ENCODE data around the gene ANKRD26. TPM values are rescaled to one million over a fixed set of nuclear protein-coding genes. Genes with fewer than 3 reads are reported as not detected.

Gene ANKRD26
- total and polyA plus RNA-seq, 9 of the 15 experiments (the other 6 are each of a cell fraction or from before 2014, with no cell fraction given), result 2.3 to 12.3 (median 4.9) TPM

GRCh38 chr10:26987851-26988250 is 112.4 kb downstream of the ANKRD26 start:
- no peak overlapping the region for H2AFZ ChIP-seq (ENCODE audit: low read depth, low read length)
- no peaks in the 10 kb centered on the region for H4K20me1 ChIP-seq (replicated peaks; ENCODE audit: control insufficient read depth, insufficient read depth, low read length)
- no peaks in the 10 kb centered on the region for H3K36me3 ChIP-seq (ENCODE audit: control insufficient read depth, insufficient read depth, low read length)
- no peak for ATAC-seq
- no peaks in the 10 kb centered on the region for H3K4me1 ChIP-seq (replicated peaks in 1 of 2; ENCODE audit: control insufficient read depth in 2 of 2, insufficient read depth in 2 of 2, low read length in 2 of 2)
- H3K27me3 ChIP-seq (ENCODE audit: control insufficient read depth in 2 of 2, insufficient read depth in 2 of 2, low read length in 2 of 2), result peaks cover 0 to 2% of the 10 kb centered on the region in 2 experiments; a peak in 1 of 5 replicates
- no peak overlapping the region for H3K9ac ChIP-seq (ENCODE audit: insufficient read depth in 1 of 2, low read depth in 2 of 2, low read length in 2 of 2)
- H3K4me3 ChIP-seq, result no peak overlapping the region
- WGBS (ENCODE audit: insufficient coverage, low coverage, missing lambda C conversion rate), result 18% methylated on average over 1 of the region's 1 CpG
- in situ Hi-C loops (cut with MboI), result no loop called here
- H3K4me2 ChIP-seq (ENCODE audit: insufficient read depth, low read length), result no peak overlapping the region
- H3K27ac ChIP-seq (ENCODE audit: extremely low read depth, low read depth, low read length), result no peak overlapping the region
- intact Hi-C loops (cut with micrococcal nuclease), result no loop called here
- no peaks in the 10 kb centered on the region for H3K9me1 ChIP-seq (ENCODE audit: control insufficient read depth, insufficient read depth, low read length)
- ChIA-PET CTCF (ENCODE audit: low intra/inter-chr PET ratio) (no interaction called here), POLR2A (no interaction called here)
- no peak for FAIRE-seq
- no TSS peak for BruUV-seq (replicated peaks)
- no peak for DNase-seq (ENCODE audit: extremely low read depth in 1 of 4, low spot score in 3 of 4)
- H3K79me2 ChIP-seq (ENCODE audit: control insufficient read depth, insufficient read depth, low read length), result no peaks in the 10 kb centered on the region
- TF ChIP-seq HDAC6 (IDR thresholded peaks at IDR 0.05; ENCODE audit: low read depth, low read length) (no peak), RCOR1 (IDR thresholded peaks at IDR 0.05; ENCODE audit: borderline replicate concordance in 1 of 2, low read depth in 2 of 2, low read length in 2 of 2) (no peak)
- H3K9me3 ChIP-seq (replicated peaks; ENCODE audit: control insufficient read depth, insufficient read depth, low read depth, low read length), result no peaks in the 10 kb centered on the region

- BruUV-seq (replicated peaks), result no TSS peak
- H3K36me3 ChIP-seq (ENCODE audit: control insufficient read depth, insufficient read depth, low read length), result no peaks in the 10 kb centered on the region
- ChIA-PET POLR2A (interaction anchor here (1.0 kb wide), 1 partner anchor 28 kb away, joined by 3 read pairs; no protein-coding TSS in a partner anchor), CTCF (ENCODE audit: low intra/inter-chr PET ratio) (no interaction called here)
- no peak overlapping the region for H3K4me2 ChIP-seq (ENCODE audit: insufficient read depth, low read length)
- peaks cover 2 to 4% of the 10 kb centered on the region in 2 experiments; a peak in 2 of 5 replicates for H3K27me3 ChIP-seq (ENCODE audit: control insufficient read depth in 2 of 2, insufficient read depth in 2 of 2, low read length in 2 of 2)
- WGBS (ENCODE audit: insufficient coverage, low coverage, missing lambda C conversion rate), result 0% methylated on average over 1 of the region's 1 CpG
- no peaks in the 10 kb centered on the region for H3K4me1 ChIP-seq (replicated peaks in 1 of 2; ENCODE audit: control insufficient read depth in 2 of 2, insufficient read depth in 2 of 2, low read length in 2 of 2)
- no peaks in the 10 kb centered on the region for H3K9me3 ChIP-seq (replicated peaks; ENCODE audit: control insufficient read depth, insufficient read depth, low read depth, low read length)
- no peak overlapping the region for H3K27ac ChIP-seq (ENCODE audit: extremely low read depth, low read depth, low read length)
- H3K79me2 ChIP-seq (ENCODE audit: control insufficient read depth, insufficient read depth, low read length), result no peaks in the 10 kb centered on the region
- no peak overlapping the region for H3K9ac ChIP-seq (ENCODE audit: insufficient read depth in 1 of 2, low read depth in 2 of 2, low read length in 2 of 2)
- in situ Hi-C loops (cut with MboI), result no loop called here
- no peaks in the 10 kb centered on the region for H4K20me1 ChIP-seq (replicated peaks; ENCODE audit: control insufficient read depth, insufficient read depth, low read length)
- DNase-seq (ENCODE audit: extremely low read depth in 1 of 4, low spot score in 3 of 4), result no peak
- FAIRE-seq, result no peak
- no peak overlapping the region for H3K4me3 ChIP-seq
- ATAC-seq, result no peak
- H3K9me1 ChIP-seq (ENCODE audit: control insufficient read depth, insufficient read depth, low read length), result no peaks in the 10 kb centered on the region
- H2AFZ ChIP-seq (ENCODE audit: low read depth, low read length), result no peak overlapping the region
- intact Hi-C loops (cut with micrococcal nuclease), result no loop called here
- TF ChIP-seq MNT (conservative IDR thresholded peaks at IDR 0.05), result no peak
- TF ChIP-seq JUND (IDR thresholded peaks at IDR 0.05; ENCODE audit: borderline replicate concordance, low read depth, low read length), result no peak
- TF ChIP-seq JUND (tag; IDR thresholded peaks at IDR 0.05; ENCODE audit: borderline replicate concordance, low read depth, low read length), result no peak
- no peak for TF ChIP-seq CBFA2T3 (IDR thresholded peaks at IDR 0.05)
Observed at GRCh38 chr10:26983156-26983555, 117.1 kb downstream of the ANKRD26 start.

All from K562 (cell line).